GM10266 (cell line): ENCODE measurements around the gene ASPRV1.
"Not testable (repeated sequence)": the region's sequence is repeated elsewhere in the genome, so short reads cannot be mapped to it uniquely, and the experiment has no call there.

ENCODE experiments used
- DNase-seq: peaks from one replicate; pipeline ENCODE4 v3.0.0; 2012; ENCODE audit errors: extremely low spot score
- TF ChIP-seq, protein P1 (sequence below): IDR thresholded peaks from 2 replicates; pipeline ENCODE4 v1.5.1; 2012; ENCODE audit warnings: mild to moderate bottlenecking, low read depth; ENCODE audit not compliant: control insufficient read depth, insufficient read depth; ENCODE audit errors: missing control alignments

Gene ASPRV1

DNA sequence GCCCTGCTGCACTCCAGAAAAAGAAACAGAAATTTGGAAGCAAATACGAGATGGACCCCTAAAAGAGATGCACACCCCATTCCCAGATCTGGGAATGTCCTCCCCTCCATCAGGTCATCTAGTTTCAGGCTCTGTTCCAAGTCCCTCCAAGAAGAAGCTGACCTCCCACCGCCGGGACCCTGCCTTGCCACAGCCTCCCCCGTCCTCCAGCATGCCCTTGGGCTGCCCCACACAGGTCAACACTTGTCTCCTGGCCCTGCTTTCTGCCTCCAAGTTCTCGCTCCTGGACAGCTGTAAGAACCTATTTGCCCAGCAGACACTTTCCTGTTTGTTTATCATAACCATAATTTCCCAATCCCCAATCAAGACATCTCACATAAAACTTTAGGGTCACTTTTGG lies 2.0 kb downstream of the ASPRV1 start:
- TF ChIP-seq, protein P1, sequence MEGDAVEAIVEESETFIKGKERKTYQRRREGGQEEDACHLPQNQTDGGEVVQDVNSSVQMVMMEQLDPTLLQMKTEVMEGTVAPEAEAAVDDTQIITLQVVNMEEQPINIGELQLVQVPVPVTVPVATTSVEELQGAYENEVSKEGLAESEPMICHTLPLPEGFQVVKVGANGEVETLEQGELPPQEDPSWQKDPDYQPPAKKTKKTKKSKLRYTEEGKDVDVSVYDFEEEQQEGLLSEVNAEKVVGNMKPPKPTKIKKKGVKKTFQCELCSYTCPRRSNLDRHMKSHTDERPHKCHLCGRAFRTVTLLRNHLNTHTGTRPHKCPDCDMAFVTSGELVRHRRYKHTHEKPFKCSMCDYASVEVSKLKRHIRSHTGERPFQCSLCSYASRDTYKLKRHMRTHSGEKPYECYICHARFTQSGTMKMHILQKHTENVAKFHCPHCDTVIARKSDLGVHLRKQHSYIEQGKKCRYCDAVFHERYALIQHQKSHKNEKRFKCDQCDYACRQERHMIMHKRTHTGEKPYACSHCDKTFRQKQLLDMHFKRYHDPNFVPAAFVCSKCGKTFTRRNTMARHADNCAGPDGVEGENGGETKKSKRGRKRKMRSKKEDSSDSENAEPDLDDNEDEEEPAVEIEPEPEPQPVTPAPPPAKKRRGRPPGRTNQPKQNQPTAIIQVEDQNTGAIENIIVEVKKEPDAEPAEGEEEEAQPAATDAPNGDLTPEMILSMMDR: no peak
- DNase-seq: no peak

- TF ChIP-seq, protein P1: no peak
- no peak for DNase-seq
Observed at GRCh38 chr2:69958480-69958879, 3.0 kb downstream of the ASPRV1 start.

GRCh38 chr2:69957965-69958364 lies 3.5 kb downstream of the ASPRV1 start:
- no peak for DNase-seq
- TF ChIP-seq, protein P1: no peak

- no peak for DNase-seq
- TF ChIP-seq, protein P1: no peak
Observed at GRCh38 chr2:69956475-69956979, 4.9 kb downstream of the ASPRV1 start.

DNA sequence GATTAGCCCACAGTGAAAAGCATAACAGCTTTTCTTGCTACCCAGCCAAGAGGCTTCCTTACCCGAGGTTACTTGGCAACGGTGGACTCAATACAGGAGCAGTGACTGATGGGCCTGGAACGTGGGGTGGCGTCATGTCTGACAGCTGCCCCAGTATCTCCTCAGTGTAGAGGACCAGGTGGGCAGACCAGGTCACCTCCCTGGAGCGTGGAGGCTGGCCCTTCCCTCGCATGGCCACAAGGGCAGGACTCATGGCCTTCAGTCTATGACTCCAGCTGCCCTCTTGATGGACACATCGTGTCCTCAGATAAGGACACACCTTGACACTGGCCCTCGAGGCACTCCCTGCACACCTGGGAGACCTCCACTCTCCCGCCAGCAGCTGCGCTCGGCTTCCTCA lies 6.4 kb downstream of the ASPRV1 start:
- no peak for DNase-seq
- TF ChIP-seq, protein P1: no peak

- no peak for DNase-seq
- TF ChIP-seq, protein P1: no peak
Observed at GRCh38 chr2:69954084-69954483, 7.3 kb downstream of the ASPRV1 start.

- no peak for DNase-seq
- TF ChIP-seq, protein P1: no peak
Observed at GRCh38 chr2:69952336-69953115, 8.9 kb downstream of the ASPRV1 start.

GRCh38 chr2:69950671-69951070 lies 10.8 kb downstream of the ASPRV1 start:
- not testable (repeated sequence) for DNase-seq
